HepG2 (cell line): ENCODE data around the gene PLEKHA6. TPM values are rescaled to one million over a fixed set of nuclear protein-coding genes. Genes with fewer than 3 reads are reported as not detected.

Experiments
- ATAC-seq: fragments of 200-7000 bp; cut with Tn5 transposase; 3 replicates; pipeline ENCODE4 v1.9.1; 2020; ENCODE audit warnings: mild to moderate bottlenecking, moderate library complexity
- BruUV-seq: library from RNA; stranded (reverse); fragments of 400-500 nt; replicated peaks from 2 replicates; lab custom pipeline; 2021; lab: Mats Ljungman, UMichigan
- CTCF ChIA-PET: fragments of 300-600 bp; formaldehyde crosslinking; extraction: SDS; loops from one replicate; lab custom pipeline; 2021; ENCODE audit warnings: low total read pairs, inconsistent platforms, low intra/inter-chr PET ratio; lab: Yijun Ruan, JAX
- POLR2A ChIA-PET: fragments of 350-600 bp; sonication (Branson Sonifier 250); formaldehyde crosslinking; loops from one replicate; lab custom pipeline; 2020; ENCODE audit warnings: antibody characterized with exemption, inconsistent platforms; lab: Yijun Ruan, JAX
- DNase-seq: peaks from one replicate; pipeline ENCODE4 v3.0.0-alpha.2; 2015; ENCODE audit warnings: low spot score
- FAIRE-seq: peaks from 3 replicates; lab custom pipeline; 2011; peaks lifted over from hg19 to GRCh38; lab: Jason Lieb, UNC
- H2AFZ ChIP-seq: one replicate; pipeline ENCODE4 v1.6.1; 2011; ENCODE audit warnings: low read length, inconsistent platforms
- H3K27ac ChIP-seq: fragments of 300-600 bp; 3 replicates; pipeline ENCODE4 v1.8.0; 2011; ENCODE audit warnings: mixed run types, mild to moderate bottlenecking, mixed read lengths, low read length, inconsistent platforms; ENCODE audit not compliant: insufficient read depth; ENCODE audit errors: extremely low read length
- H3K27me3 ChIP-seq, 2 experiments: fragments of 200-600 bp in 1 of 2; 2 replicates in 1 of 2; 3 replicates in 1 of 2; pipeline versions ENCODE4 v1.6.0 to v1.8.0; 2011; ENCODE audit warnings: low read length in 2 of 2, mild to moderate bottlenecking in 2 of 2, moderate library complexity in 2 of 2, inconsistent platforms in 1 of 2; ENCODE audit not compliant: insufficient read depth in 2 of 2, control insufficient read depth in 1 of 2
- H3K36me3 ChIP-seq, 2 experiments: fragments of 200-600 bp in 1 of 2; replicated peaks in 1 of 2; 2 replicates in 1 of 2; 3 replicates in 1 of 2; pipeline versions ENCODE4 v1.5.1 to v1.8.0; 2011; ENCODE audit warnings: low read length in 2 of 2, inconsistent platforms in 1 of 2; ENCODE audit not compliant: insufficient read depth in 2 of 2, control insufficient read depth in 1 of 2
- H3K4me1 ChIP-seq: 2 replicates; pipeline ENCODE4 v1.5.1; 2012; ENCODE audit warnings: low read length, inconsistent platforms; ENCODE audit not compliant: insufficient read depth
- H3K4me2 ChIP-seq: 2 replicates; pipeline ENCODE4 v1.6.0; 2011; ENCODE audit warnings: low read depth, low read length, inconsistent platforms
- H3K4me3 ChIP-seq, 3 experiments: fragments of 200-600 bp in 1 of 3; sonication (generic), shearing (Covaris generic) in 1 of 3; replicated peaks in 1 of 3; 2 replicates each; pipeline ENCODE4 v1.5.1; 2011 to 2016; ENCODE audit warnings: low read length in 3 of 3, inconsistent platforms in 2 of 3, low read depth in 2 of 3, mild to moderate bottlenecking in 2 of 3, control low read depth in 1 of 3, mixed read lengths in 1 of 3; ENCODE audit not compliant: insufficient read depth in 1 of 3
- H3K79me2 ChIP-seq: one replicate; pipeline ENCODE4 v1.6.1; 2011; ENCODE audit warnings: low read length, inconsistent platforms; ENCODE audit not compliant: insufficient read depth
- H3K9ac ChIP-seq: 2 replicates; pipeline ENCODE4 v1.6.0; 2011; ENCODE audit warnings: mild to moderate bottlenecking, low read depth, low read length, inconsistent platforms; ENCODE audit not compliant: insufficient read depth
- H3K9me3 ChIP-seq: 2 replicates; pipeline ENCODE4 v1.5.1; 2012; ENCODE audit warnings: mild to moderate bottlenecking, low read length
- H4K20me1 ChIP-seq: 2 replicates; pipeline ENCODE4 v1.6.0; 2011; ENCODE audit warnings: inconsistent platforms, mild to moderate bottlenecking, low read length, moderate library complexity; ENCODE audit not compliant: insufficient read depth
- MAZ ChIP-seq, 2 experiments: sonication (generic) in 1 of 2; formaldehyde crosslinking in 1 of 2; IDR thresholded peaks; 2 replicates each; pipeline versions ENCODE4 v1.5.0 to v1.6.1; 2012 to 2020; ENCODE audit warnings: low read depth in 2 of 2, mild to moderate bottlenecking in 2 of 2, borderline replicate concordance in 1 of 2, improper control_type of control experiment in 1 of 2, low read length in 1 of 2, missing genetic modification reagents in 1 of 2, moderate library complexity in 1 of 2
- SRF ChIP-seq: IDR thresholded peaks from 2 replicates; pipeline ENCODE4 v1.6.1; 2011; ENCODE audit warnings: mild to moderate bottlenecking, low read depth, low read length, moderate library complexity
- ZNF432 ChIP-seq: sonication (generic); formaldehyde crosslinking; IDR thresholded peaks from 2 replicates; pipeline ENCODE4 v1.5.0; 2020; ENCODE audit warnings: missing genetic modification reagents, mild to moderate bottlenecking, borderline replicate concordance
- WGBS: methylation state at CpG from one replicate; pipeline ENCODE4 v1.1.6; 2017; ENCODE audit warnings: low lambda C conversion rate; 5-methylcytosine and 5-hydroxymethylcytosine counted together
- in situ Hi-C: cut with HindIII; loops from 2 replicates; pipeline ENCODE4 v1.10.0; 2017; ENCODE audit warnings: low pct_unique_long_range_greater_than_20kb; ENCODE audit not compliant: extremely low pct_ligation_motif_present
- intact Hi-C: fragments of 100-400 bp; cut with micrococcal nuclease; formaldehyde crosslinking; loops from one replicate; pipeline ENCODE4 v1.10.0; 2022; ENCODE audit not compliant: unreplicated experiment
- polyA plus RNA-seq, 8 experiments: library from polyadenylated mRNA; depleted of rRNA in 3 of 8; stranded (reverse) in 7 of 8; unstranded in 1 of 8; fragments of >200 nt; fragmentation: Illumina TruSeq in 4 of 8; extraction: Trizol in 4 of 8; gene quantifications; 2 replicates each; pipeline versions ENCODE4 v1.2.1 to v1.2.3, GENCODE V29; 2011 to 2016; ENCODE audit warnings: low read depth in 4 of 8, missing spikeins in 1 of 8, mixed read lengths in 1 of 8; ENCODE audit not compliant: insufficient read depth in 1 of 8
- total RNA-seq, 5 experiments: library from RNA; depleted of rRNA; stranded (reverse); fragments of >200 nt; fragmentation: Illumina TruSeq; extraction: Trizol; gene quantifications; 2 replicates each; pipeline ENCODE4 v1.2.3, GENCODE V29; 2016; ENCODE audit warnings: low read depth in 1 of 5
- TF ChIP-seq, protein P1 (sequence below): sonication (generic); formaldehyde crosslinking; IDR thresholded peaks from 2 replicates; pipeline ENCODE4 v1.4.0; 2020; ENCODE audit warnings: missing genetic modification reagents
- TF ChIP-seq, protein P2 (sequence below): sonication (generic); formaldehyde crosslinking; IDR thresholded peaks from 2 replicates; pipeline ENCODE4 v1.4.0; 2020; ENCODE audit warnings: mild to moderate bottlenecking, missing genetic modification reagents
- TF ChIP-seq, protein P3 (sequence below), 2 experiments: IDR thresholded peaks; 2 replicates each; pipeline ENCODE4 v1.6.1; 2011 to 2012; ENCODE audit warnings: low read length in 2 of 2, borderline replicate concordance in 1 of 2, low read depth in 1 of 2, mild to moderate bottlenecking in 1 of 2, moderate library complexity in 1 of 2

PLEKHA6 gene
- total and polyA plus RNA-seq, 2 of the 13 experiments (the other 11 are each of a cell fraction or from before 2014, with no cell fraction given) = 5.3 to 11.4 TPM

DNA sequence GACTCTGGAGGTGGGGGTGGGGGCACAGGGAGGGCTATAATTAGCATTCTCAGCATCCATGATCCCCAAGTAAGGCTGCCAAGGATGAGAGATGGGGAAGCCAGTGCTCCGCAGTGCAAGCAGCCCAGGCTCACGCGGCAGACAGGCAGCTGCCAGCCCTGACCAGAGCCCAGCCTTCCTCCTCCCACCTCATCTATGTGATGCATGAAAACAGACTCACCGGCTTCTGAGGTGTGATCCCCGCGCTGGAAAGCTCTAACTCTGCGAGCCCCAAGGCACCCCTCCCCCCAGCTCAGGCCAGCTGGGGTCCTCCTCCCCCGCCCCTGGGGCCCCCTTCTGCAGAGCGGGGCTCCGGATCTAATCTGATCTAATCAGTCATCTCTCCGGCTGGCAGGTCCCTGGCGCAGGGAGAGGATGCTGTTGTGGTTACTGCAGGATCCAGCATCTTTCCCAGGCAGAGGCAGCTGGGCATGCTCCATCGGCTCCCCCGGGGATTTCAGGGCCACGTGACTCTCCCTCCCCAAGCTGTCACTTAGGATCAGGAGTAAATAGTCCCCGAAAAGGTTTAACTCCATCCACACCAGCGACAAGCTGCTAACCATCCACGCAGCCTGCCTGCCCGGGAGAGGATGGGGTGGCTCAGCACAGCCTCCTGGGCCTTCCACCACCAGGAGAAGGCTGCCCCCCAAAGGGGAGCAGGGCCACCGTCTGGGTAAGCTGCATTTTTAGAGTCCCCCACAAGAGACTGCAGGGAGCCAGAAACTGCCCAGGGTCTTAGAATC lies at the start of gene PLEKHA6 (continued):
- TF ChIP-seq SRF = no peak
- no peak for TF ChIP-seq MAZ (IDR thresholded peaks at IDR 0.05; ENCODE audit: borderline replicate concordance, low read depth, low read length)
- no peak for TF ChIP-seq MAZ (CRISPR knock-in tag; IDR thresholded peaks at IDR 0.05; ENCODE audit: low read depth)
- TF ChIP-seq, protein P1, sequence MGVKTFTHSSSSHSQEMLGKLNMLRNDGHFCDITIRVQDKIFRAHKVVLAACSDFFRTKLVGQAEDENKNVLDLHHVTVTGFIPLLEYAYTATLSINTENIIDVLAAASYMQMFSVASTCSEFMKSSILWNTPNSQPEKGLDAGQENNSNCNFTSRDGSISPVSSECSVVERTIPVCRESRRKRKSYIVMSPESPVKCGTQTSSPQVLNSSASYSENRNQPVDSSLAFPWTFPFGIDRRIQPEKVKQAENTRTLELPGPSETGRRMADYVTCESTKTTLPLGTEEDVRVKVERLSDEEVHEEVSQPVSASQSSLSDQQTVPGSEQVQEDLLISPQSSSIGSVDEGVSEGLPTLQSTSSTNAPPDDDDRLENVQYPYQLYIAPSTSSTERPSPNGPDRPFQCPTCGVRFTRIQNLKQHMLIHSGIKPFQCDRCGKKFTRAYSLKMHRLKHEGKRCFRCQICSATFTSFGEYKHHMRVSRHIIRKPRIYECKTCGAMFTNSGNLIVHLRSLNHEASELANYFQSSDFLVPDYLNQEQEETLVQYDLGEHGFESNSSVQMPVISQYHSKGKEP = no peak
- TF ChIP-seq, all 625 proteins: peak for 2

DNA sequence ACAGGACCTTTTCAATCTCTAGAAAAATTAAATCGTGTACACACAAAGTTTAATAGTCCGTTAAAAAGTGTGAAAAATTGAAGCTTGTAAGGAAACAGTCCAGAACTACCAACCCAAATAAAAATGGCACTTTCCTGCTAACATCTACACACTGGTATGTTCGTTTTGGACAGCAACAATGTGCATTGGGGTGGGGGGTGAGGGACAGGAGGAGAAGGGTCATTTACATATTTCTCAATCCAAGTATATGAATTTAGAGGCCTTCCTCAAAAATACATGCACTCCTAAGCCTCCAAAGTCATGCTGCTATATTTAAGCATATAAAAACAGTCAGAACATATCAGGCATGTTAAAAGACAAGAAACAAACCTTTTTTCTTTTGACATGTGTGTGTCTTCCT lies 49.4 kb upstream of the PLEKHA6 start:
- POLR2A ChIA-PET = interaction anchor here (2.1 kb wide), 1 partner anchor 10 kb away, joined by 19 read pairs; no protein-coding TSS in a partner anchor
- FAIRE-seq (no peak), ATAC-seq (no peak)
- no peaks in the 10 kb centered on the region; a peak in 1 of 5 replicates for H3K27me3 ChIP-seq
- WGBS = under 1% methylated on average over 3 of the region's 3 CpGs
- peaks cover 73% of the 10 kb centered on the region for H3K79me2 ChIP-seq
- peak overlapping the region; percentile 98 for H3K9ac ChIP-seq
- H3K36me3 ChIP-seq = peaks cover 2 to 15% of the 10 kb centered on the region in 2 experiments; a peak in 2 of 5 replicates
- no peak overlapping the region for H2AFZ ChIP-seq
- CTCF ChIA-PET = no interaction called here
- H3K4me3 ChIP-seq = peak overlapping the region; percentile 95 to 99 (median 98)
- H4K20me1 ChIP-seq = peaks cover 63% of the 10 kb centered on the region
- in situ Hi-C loops = no loop called here
- H3K4me1 ChIP-seq = peaks cover 32% of the 10 kb centered on the region
- TF ChIP-seq, protein P2, sequence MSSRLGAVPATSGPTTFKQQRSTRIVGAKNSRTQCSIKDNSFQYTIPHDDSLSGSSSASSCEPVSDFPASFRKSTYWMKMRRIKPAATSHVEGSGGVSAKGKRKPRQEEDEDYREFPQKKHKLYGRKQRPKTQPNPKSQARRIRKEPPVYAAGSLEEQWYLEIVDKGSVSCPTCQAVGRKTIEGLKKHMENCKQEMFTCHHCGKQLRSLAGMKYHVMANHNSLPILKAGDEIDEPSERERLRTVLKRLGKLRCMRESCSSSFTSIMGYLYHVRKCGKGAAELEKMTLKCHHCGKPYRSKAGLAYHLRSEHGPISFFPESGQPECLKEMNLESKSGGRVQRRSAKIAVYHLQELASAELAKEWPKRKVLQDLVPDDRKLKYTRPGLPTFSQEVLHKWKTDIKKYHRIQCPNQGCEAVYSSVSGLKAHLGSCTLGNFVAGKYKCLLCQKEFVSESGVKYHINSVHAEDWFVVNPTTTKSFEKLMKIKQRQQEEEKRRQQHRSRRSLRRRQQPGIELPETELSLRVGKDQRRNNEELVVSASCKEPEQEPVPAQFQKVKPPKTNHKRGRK (CRISPR knock-in tag) = no peak
- TF ChIP-seq, protein P3, sequence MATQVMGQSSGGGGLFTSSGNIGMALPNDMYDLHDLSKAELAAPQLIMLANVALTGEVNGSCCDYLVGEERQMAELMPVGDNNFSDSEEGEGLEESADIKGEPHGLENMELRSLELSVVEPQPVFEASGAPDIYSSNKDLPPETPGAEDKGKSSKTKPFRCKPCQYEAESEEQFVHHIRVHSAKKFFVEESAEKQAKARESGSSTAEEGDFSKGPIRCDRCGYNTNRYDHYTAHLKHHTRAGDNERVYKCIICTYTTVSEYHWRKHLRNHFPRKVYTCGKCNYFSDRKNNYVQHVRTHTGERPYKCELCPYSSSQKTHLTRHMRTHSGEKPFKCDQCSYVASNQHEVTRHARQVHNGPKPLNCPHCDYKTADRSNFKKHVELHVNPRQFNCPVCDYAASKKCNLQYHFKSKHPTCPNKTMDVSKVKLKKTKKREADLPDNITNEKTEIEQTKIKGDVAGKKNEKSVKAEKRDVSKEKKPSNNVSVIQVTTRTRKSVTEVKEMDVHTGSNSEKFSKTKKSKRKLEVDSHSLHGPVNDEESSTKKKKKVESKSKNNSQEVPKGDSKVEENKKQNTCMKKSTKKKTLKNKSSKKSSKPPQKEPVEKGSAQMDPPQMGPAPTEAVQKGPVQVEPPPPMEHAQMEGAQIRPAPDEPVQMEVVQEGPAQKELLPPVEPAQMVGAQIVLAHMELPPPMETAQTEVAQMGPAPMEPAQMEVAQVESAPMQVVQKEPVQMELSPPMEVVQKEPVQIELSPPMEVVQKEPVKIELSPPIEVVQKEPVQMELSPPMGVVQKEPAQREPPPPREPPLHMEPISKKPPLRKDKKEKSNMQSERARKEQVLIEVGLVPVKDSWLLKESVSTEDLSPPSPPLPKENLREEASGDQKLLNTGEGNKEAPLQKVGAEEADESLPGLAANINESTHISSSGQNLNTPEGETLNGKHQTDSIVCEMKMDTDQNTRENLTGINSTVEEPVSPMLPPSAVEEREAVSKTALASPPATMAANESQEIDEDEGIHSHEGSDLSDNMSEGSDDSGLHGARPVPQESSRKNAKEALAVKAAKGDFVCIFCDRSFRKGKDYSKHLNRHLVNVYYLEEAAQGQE (IDR thresholded peaks at IDR 0.05; ENCODE audit: borderline replicate concordance in 1 of 2, low read depth in 1 of 2, low read length in 2 of 2) = peak in 1 of 2 experiments; percentile 77; a peak in 2 of 4 replicates
- no peak for TF ChIP-seq ZNF432
- TF ChIP-seq, all 625 proteins: peak for 1
- Histone ChIP-seq H3K27ac (peak overlapping the region; percentile 93), H3K4me2 (peak overlapping the region; percentile 81), H3K9me3 (no peaks in the 10 kb centered on the region)
- no peak for DNase-seq
- intact Hi-C loops = no loop called here
- BruUV-seq = no TSS peak
